GM10248 (cell line): ENCODE results near the gene GNB1.

Experiments used
- CTCF ChIA-PET: fragments of 300-600 bp; sonication (Branson Sonifier 250); formaldehyde crosslinking; extraction: SDS; loops from one replicate; lab custom pipeline; 2021; ENCODE audit warnings: antibody characterized with exemption; lab: Yijun Ruan, JAX
- POLR2A ChIA-PET: fragments of 350-650 bp; sonication (Branson Sonifier 250); formaldehyde crosslinking; extraction: SDS; loops from one replicate; lab custom pipeline; 2020; ENCODE audit warnings: antibody characterized with exemption; lab: Yijun Ruan, JAX
- DNase-seq: peaks from one replicate; pipeline ENCODE4 v3.0.0; 2012; ENCODE audit errors: extremely low spot score
- CTCF ChIP-seq: IDR thresholded peaks from 2 replicates; pipeline ENCODE4 v1.5.1; 2012; ENCODE audit warnings: mild to moderate bottlenecking, low read depth; ENCODE audit errors: extremely low read depth, missing control alignments, control extremely low read depth

Gene GNB1

GRCh38 chr1:1914971-1915692 lies 24.2 kb upstream of the GNB1 start, which contains the start of gene CALML6:
Gene CALML6 (plus strand): TSS chr1:1915260. CDS start chr1:1915281, 21 bp downstream.
- TF ChIP-seq CTCF = no peak
- POLR2A ChIA-PET = no interaction called here
- DNase-seq = no peak
- CTCF ChIA-PET = no interaction called here

GRCh38 chr1:1914101-1914970 lies 23.4 kb upstream of the GNB1 start:
- TF ChIP-seq CTCF = no peak
- ChIA-PET CTCF (interaction anchor here (1.5 kb wide), 1 partner anchor 131 kb away, joined by 3 read pairs; no protein-coding TSS in a partner anchor), POLR2A (no interaction called here)
- no peak for DNase-seq

DNA sequence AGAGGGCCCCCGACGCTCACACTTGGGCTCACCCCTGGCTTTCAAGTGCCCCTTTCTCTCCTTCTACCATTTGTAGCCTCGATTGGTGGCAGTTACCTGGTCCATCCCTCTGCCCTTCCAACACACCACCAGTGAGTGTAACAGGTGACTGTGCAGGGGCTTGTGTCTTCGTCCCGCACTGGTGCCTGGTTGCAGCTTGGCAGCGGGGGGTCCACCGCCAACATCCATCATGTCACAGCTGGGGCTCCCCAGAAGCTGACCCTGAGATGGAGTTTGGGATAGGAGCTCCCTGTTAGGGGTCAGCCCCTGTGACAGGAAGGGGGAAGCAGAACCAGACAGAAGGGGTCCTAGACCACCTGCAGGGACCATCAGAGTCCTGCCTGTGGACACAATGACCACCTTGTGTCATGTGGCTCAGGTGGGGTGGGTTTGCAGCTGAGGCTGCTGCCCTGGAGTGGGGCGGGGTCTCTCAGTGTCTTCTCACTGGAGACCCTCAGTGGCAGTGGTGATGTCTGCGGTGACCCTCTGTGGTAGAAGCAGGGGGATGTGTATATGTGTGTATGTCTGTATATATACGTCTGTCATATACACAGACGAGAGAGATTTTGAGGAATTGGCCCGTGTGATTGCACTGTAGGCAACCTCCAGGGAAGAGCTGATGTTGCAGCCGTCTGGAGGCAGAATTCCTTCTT lies 20.6 kb upstream of the GNB1 start:
- ChIA-PET POLR2A (no interaction called here), CTCF (no interaction called here)
- no peak for DNase-seq
- TF ChIP-seq CTCF = no peak

DNA sequence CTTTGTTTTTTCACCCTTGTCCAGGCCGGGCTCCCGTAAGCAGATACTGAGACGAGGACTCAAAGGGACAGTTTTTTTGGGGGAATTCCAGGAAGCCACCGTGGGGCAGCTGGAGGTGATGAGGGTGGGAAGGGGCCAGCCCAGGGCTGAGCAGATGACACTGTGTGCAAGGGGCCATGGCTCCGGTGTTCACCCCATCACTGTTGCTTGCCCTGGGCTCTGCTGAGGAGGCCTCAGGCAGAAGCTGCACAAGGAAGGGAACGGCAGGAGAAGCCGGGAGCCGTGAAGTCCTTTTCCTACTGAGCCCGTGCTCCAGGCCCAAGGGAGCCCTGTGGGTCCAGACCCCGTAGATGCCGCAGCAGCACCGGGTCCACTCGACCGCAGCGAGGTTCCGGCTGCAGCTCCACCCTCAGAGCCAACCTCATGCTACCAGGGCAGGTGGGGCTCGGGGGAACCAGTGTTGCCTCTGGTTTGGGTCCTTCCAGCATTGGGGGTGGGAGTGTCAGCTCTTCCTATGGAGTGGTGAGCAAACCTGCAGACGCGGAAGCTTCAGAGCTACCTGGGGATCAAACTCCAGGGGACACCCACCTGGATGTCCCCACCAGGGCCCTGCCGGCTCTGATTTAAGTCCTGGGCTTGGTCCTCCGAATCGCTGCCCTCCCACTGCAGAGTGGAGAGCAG lies 19.9 kb upstream of the GNB1 start:
- no peak for DNase-seq
- CTCF ChIA-PET = no interaction called here
- POLR2A ChIA-PET = no interaction called here
- no peak for TF ChIP-seq CTCF

GRCh38 chr1:1910033-1910465 lies 19.2 kb upstream of the GNB1 start:
- CTCF ChIA-PET = interaction anchor here (1.0 to 5.0 kb wide), 9 partner anchors 8 to 1866 kb away, joined by 3 to 72 read pairs (median 4); partner anchors contain the start of gene FAAP20
- POLR2A ChIA-PET = no interaction called here
- no peak for DNase-seq
- no peak for TF ChIP-seq CTCF
